H9 (cell line): ENCODE results near the gene DGKB. TPM values are rescaled to one million over a fixed set of nuclear protein-coding genes. Genes with fewer than 3 reads are reported as not detected.

Experiments
- DNase-seq: peaks from one replicate; pipeline ENCODE4 v3.0.0-alpha.2; 2017
- H2AFZ ChIP-seq: one replicate; pipeline ENCODE4 v1.6.1; 2013; ENCODE audit warnings: mild to moderate bottlenecking, low read length, control low read depth, moderate library complexity
- H2AK5ac ChIP-seq: 2 replicates; pipeline ENCODE4 v1.6.1; 2013; ENCODE audit warnings: low read length, control low read depth, mixed read lengths; ENCODE audit not compliant: insufficient read length
- H2BK120ac ChIP-seq: one replicate; pipeline ENCODE4 v1.6.1; 2013; ENCODE audit warnings: low read depth, mild to moderate bottlenecking, low read length, control low read depth, inconsistent platforms; ENCODE audit not compliant: poor library complexity, severe bottlenecking
- H2BK12ac ChIP-seq: 2 replicates; pipeline ENCODE4 v1.6.1; 2013; ENCODE audit warnings: low read length, control low read depth, mixed read lengths, low read depth; ENCODE audit not compliant: insufficient read length
- H2BK15ac ChIP-seq: 2 replicates; pipeline ENCODE4 v1.6.1; 2013; ENCODE audit warnings: low read depth, low read length, control low read depth
- H2BK20ac ChIP-seq: one replicate; pipeline ENCODE4 v1.6.1; 2013; ENCODE audit warnings: low read depth, mild to moderate bottlenecking, low read length, control low read depth, inconsistent platforms; ENCODE audit not compliant: poor library complexity, severe bottlenecking
- H2BK5ac ChIP-seq: 2 replicates; pipeline ENCODE4 v1.6.1; 2013; ENCODE audit warnings: low read length, control low read depth, mixed read lengths; ENCODE audit not compliant: insufficient read length
- H3K14ac ChIP-seq: 2 replicates; pipeline ENCODE4 v1.6.1; 2013; ENCODE audit warnings: low read length, control low read depth; ENCODE audit not compliant: insufficient read depth
- H3K18ac ChIP-seq: 2 replicates; pipeline ENCODE4 v1.6.1; 2013; ENCODE audit warnings: low read depth, mild to moderate bottlenecking, mixed read lengths, low read length, control low read depth; ENCODE audit not compliant: insufficient read length
- H3K23ac ChIP-seq: 2 replicates; pipeline ENCODE4 v1.6.1; 2013; ENCODE audit warnings: low read length, control low read depth, mixed read lengths, low read depth; ENCODE audit not compliant: insufficient read length
- H3K23me2 ChIP-seq: 2 replicates; pipeline ENCODE4 v1.6.1; 2013; ENCODE audit warnings: low read depth, mild to moderate bottlenecking, mixed read lengths, low read length, control low read depth; ENCODE audit not compliant: insufficient read length, poor library complexity, severe bottlenecking
- H3K27ac ChIP-seq: 2 replicates; pipeline ENCODE4 v1.5.1; 2013; ENCODE audit warnings: low read length, control low read depth, mixed read lengths, low read depth; ENCODE audit not compliant: insufficient read length
- H3K27me3 ChIP-seq: 2 replicates; pipeline ENCODE4 v1.6.1; 2013; ENCODE audit warnings: low read length, control low read depth, inconsistent platforms; ENCODE audit not compliant: insufficient read depth
- H3K4ac ChIP-seq: 2 replicates; pipeline ENCODE4 v1.6.1; 2013; ENCODE audit warnings: low read depth, mild to moderate bottlenecking, control low read depth, inconsistent platforms, low read length, moderate library complexity
- H3K4me1 ChIP-seq: 2 replicates; pipeline ENCODE4 v1.6.1; 2013; ENCODE audit warnings: low read length, control low read depth, inconsistent platforms; ENCODE audit not compliant: insufficient read depth
- H3K4me2 ChIP-seq: 2 replicates; pipeline ENCODE4 v1.6.1; 2013; ENCODE audit warnings: low read length, control low read depth, mixed read lengths; ENCODE audit not compliant: insufficient read length, insufficient read depth
- H3K56ac ChIP-seq: 2 replicates; pipeline ENCODE4 v1.6.1; 2013; ENCODE audit warnings: low read depth, mild to moderate bottlenecking, mixed read lengths, low read length, control low read depth; ENCODE audit not compliant: insufficient read length
- H3K79me1 ChIP-seq: 2 replicates; pipeline ENCODE4 v1.6.1; 2013; ENCODE audit warnings: low read depth, mild to moderate bottlenecking, moderate library complexity, low read length, control low read depth, inconsistent platforms; ENCODE audit not compliant: insufficient read depth, poor library complexity, severe bottlenecking
- H3K79me2 ChIP-seq: 2 replicates; pipeline ENCODE4 v1.6.1; 2013; ENCODE audit warnings: low read length, control low read depth, inconsistent platforms; ENCODE audit not compliant: insufficient read depth
- H3K9ac ChIP-seq: 2 replicates; pipeline ENCODE4 v1.6.1; 2013; ENCODE audit warnings: low read length, control low read depth, mixed read lengths; ENCODE audit not compliant: insufficient read length; ENCODE audit errors: extremely low read depth
- H3K9me3 ChIP-seq: one replicate; pipeline ENCODE4 v1.6.1; 2013; ENCODE audit warnings: low read depth, low read length, inconsistent platforms; ENCODE audit not compliant: control insufficient read depth
- H3T11ph ChIP-seq: one replicate; pipeline ENCODE4 v1.6.1; 2013; ENCODE audit warnings: mild to moderate bottlenecking, low read length, control low read depth, inconsistent platforms
- H4K20me1 ChIP-seq: one replicate; pipeline ENCODE4 v1.6.1; 2013; ENCODE audit not compliant: control insufficient read depth, insufficient read length, insufficient read depth
- H4K5ac ChIP-seq: 2 replicates; pipeline ENCODE4 v1.6.1; 2013; ENCODE audit warnings: low read depth, mild to moderate bottlenecking, mixed read lengths, low read length, control low read depth; ENCODE audit not compliant: insufficient read length
- H4K8ac ChIP-seq: replicated peaks from 2 replicates; pipeline ENCODE4 v1.6.1; 2013; ENCODE audit warnings: low read length, control low read depth, mixed read lengths, low read depth; ENCODE audit not compliant: insufficient read length
- H4K91ac ChIP-seq: 2 replicates; pipeline ENCODE4 v1.6.1; 2013; ENCODE audit warnings: low read depth, mild to moderate bottlenecking, moderate library complexity, mixed read lengths, low read length, control low read depth; ENCODE audit not compliant: insufficient read length
- H3K27ac Mint-ChIP-seq, 3 experiments: 2 replicates in 2 of 3; 3 replicates in 1 of 3; pipeline ENCODE4 v1.8.0; 2020 to 2021; ENCODE audit warnings: mixed read lengths in 3 of 3, mild to moderate bottlenecking in 1 of 3, moderate library complexity in 1 of 3
- H3K27me3 Mint-ChIP-seq: 2 replicates; pipeline ENCODE4 v1.8.0; 2021; ENCODE audit warnings: low read depth, mild to moderate bottlenecking, moderate library complexity, mixed read lengths
- H3K36me3 Mint-ChIP-seq, 3 experiments: 2 replicates in 2 of 3; 3 replicates in 1 of 3; pipeline ENCODE4 v1.8.0; 2020 to 2021; ENCODE audit warnings: low read depth in 3 of 3, mixed read lengths in 3 of 3; ENCODE audit not compliant: insufficient read depth in 1 of 3
- H3K4me1 Mint-ChIP-seq, 2 experiments: 2 replicates each; pipeline ENCODE4 v1.8.0; 2020; ENCODE audit warnings: mixed read lengths in 2 of 2
- H3K4me3 Mint-ChIP-seq, 2 experiments: 2 replicates in 1 of 2; 3 replicates in 1 of 2; pipeline ENCODE4 v1.8.0; 2020 to 2021; ENCODE audit warnings: mild to moderate bottlenecking in 2 of 2, mixed read lengths in 2 of 2, moderate library complexity in 1 of 2
- H3K9me3 Mint-ChIP-seq, 2 experiments: 2 replicates in 1 of 2; 3 replicates in 1 of 2; pipeline ENCODE4 v1.8.0; 2020; ENCODE audit warnings: mild to moderate bottlenecking in 2 of 2, mixed read lengths in 2 of 2, moderate library complexity in 1 of 2
- CTCF ChIP-seq: fragments of 200-600 bp; sonication (generic); conservative IDR thresholded peaks from 3 replicates; pipeline ENCODE4 v1.8.0; 2021; ENCODE audit warnings: antibody characterized with exemption, mild to moderate bottlenecking
- WGBS: extraction: QIAGEN DNeasy Blood & Tissue Kit; methylation state at CpG from one replicate; pipeline ENCODE4 v1.1.7; 2013; ENCODE audit warnings: missing lambda C conversion rate, low lambda C conversion rate, mixed read lengths; ENCODE audit not compliant: insufficient read length; ENCODE audit errors: extremely low coverage; 5-methylcytosine and 5-hydroxymethylcytosine counted together
- total RNA-seq: library from RNA; stranded (reverse); gene quantifications from 2 replicates; pipeline ENCODE4 v1.2.1, GENCODE V29; 2021

DGKB gene
- total RNA-seq, 1 experiment from 2014 or later, result 0.26 TPM

- no CpG with 5 or more reads among the region's 2 CpGs for WGBS
- H3K9ac ChIP-seq, result no peak overlapping the region
- no peak overlapping the region for H2BK15ac ChIP-seq
- no peak overlapping the region for H3K56ac ChIP-seq
- no peaks in the 10 kb centered on the region for H3K27me3 ChIP-seq
- H3K23ac ChIP-seq, result no peak overlapping the region
- Mint-ChIP-seq H3K4me1 (peaks cover 4% of the 10 kb centered on the region in 2 experiments; a peak in 2 of 4 replicates), H3K27ac (no peak overlapping the region), H3K27me3 (no peaks in the 10 kb centered on the region), H3K36me3 (peaks cover 0 to 8% (median 7%) of the 10 kb centered on the region in 3 experiments; a peak in 4 of 7 replicates), H3K9me3 (peaks cover 3 to 20% of the 10 kb centered on the region in 2 experiments; a peak in 3 of 5 replicates), H3K4me3 (no peak overlapping the region)
- H3T11ph ChIP-seq, result no peak overlapping the region
- no peaks in the 10 kb centered on the region for H3K79me1 ChIP-seq
- H2BK12ac ChIP-seq, result no peak overlapping the region
- H3K23me2 ChIP-seq, result no peaks in the 10 kb centered on the region
- no peak overlapping the region for H2AK5ac ChIP-seq
- H2BK120ac ChIP-seq, result no peak overlapping the region
- no peak overlapping the region for H4K8ac ChIP-seq
- H2BK5ac ChIP-seq, result no peak overlapping the region
- no peaks in the 10 kb centered on the region for H4K20me1 ChIP-seq
- H2BK20ac ChIP-seq, result no peak overlapping the region
- H3K27ac ChIP-seq, result no peak overlapping the region
- no peak overlapping the region for H3K18ac ChIP-seq
- H3K9me3 ChIP-seq, result no peaks in the 10 kb centered on the region
- no peak for DNase-seq
- no peak overlapping the region for H4K5ac ChIP-seq
- H3K4ac ChIP-seq, result no peak overlapping the region
- no peak overlapping the region for H3K14ac ChIP-seq
- H4K91ac ChIP-seq, result no peak overlapping the region
- H2AFZ ChIP-seq, result no peak overlapping the region
- H3K4me2 ChIP-seq, result no peak overlapping the region
- H3K4me1 ChIP-seq, result no peaks in the 10 kb centered on the region
- no peak for TF ChIP-seq CTCF
- no peaks in the 10 kb centered on the region for H3K79me2 ChIP-seq
Observed at GRCh38 chr7:14510268-14510667, 392.3 kb downstream of the DGKB start.
